ENCODE measurements around the gene NSA2.
A peak's percentile ranks its signal among the peaks of the same experiment; 100 is the strongest.

Gene NSA2

GRCh38 chr5:74761241-74761640 lies 5.8 kb upstream of the NSA2 start:
- TF ChIP-seq CTCF (IDR thresholded peaks at IDR 0.05; ENCODE audit: low read depth, low read length, missing control alignments): no peak
- no peak for DNase-seq (ENCODE audit: extremely low read depth, low read depth)
- no peak overlapping the region for H3K4me3 ChIP-seq (replicated peaks; ENCODE audit: low read depth, low read length)

GRCh38 chr5:74762599-74762998 lies 4.5 kb upstream of the NSA2 start:
- DNase-seq (ENCODE audit: extremely low read depth, low read depth): no peak
- no peak overlapping the region for H3K4me3 ChIP-seq (replicated peaks; ENCODE audit: low read depth, low read length)
- TF ChIP-seq CTCF (IDR thresholded peaks at IDR 0.05; ENCODE audit: low read depth, low read length, missing control alignments): no peak

GRCh38 chr5:74763504-74763903 lies 3.5 kb upstream of the NSA2 start:
- DNase-seq (ENCODE audit: extremely low read depth, low read depth): no peak
- TF ChIP-seq CTCF (IDR thresholded peaks at IDR 0.05; ENCODE audit: low read depth, low read length, missing control alignments): no peak
- H3K4me3 ChIP-seq (replicated peaks; ENCODE audit: low read depth, low read length): no peak overlapping the region

- no peak for TF ChIP-seq CTCF (IDR thresholded peaks at IDR 0.05; ENCODE audit: low read depth, low read length, missing control alignments)
- H3K4me3 ChIP-seq (replicated peaks; ENCODE audit: low read depth, low read length): peak overlapping the region; percentile 98
- no peak for DNase-seq (ENCODE audit: extremely low read depth, low read depth)
These were observed 1.8 kb upstream of the NSA2 start for GRCh38 chr5:74765201-74765600.

GRCh38 chr5:74765929-74766328 lies 1.1 kb upstream of the NSA2 start:
- H3K4me3 ChIP-seq (replicated peaks; ENCODE audit: low read depth, low read length): peak overlapping the region; percentile 98
- no peak for DNase-seq (ENCODE audit: extremely low read depth, low read depth)
- no peak for TF ChIP-seq CTCF (IDR thresholded peaks at IDR 0.05; ENCODE audit: low read depth, low read length, missing control alignments)

- TF ChIP-seq CTCF (IDR thresholded peaks at IDR 0.05; ENCODE audit: low read depth, low read length, missing control alignments): no peak
- H3K4me3 ChIP-seq (replicated peaks; ENCODE audit: low read depth, low read length): peak overlapping the region; percentile 98
- DNase-seq (ENCODE audit: extremely low read depth, low read depth): no peak
These were observed 616 bp upstream of the NSA2 start for GRCh38 chr5:74766418-74766848.

- DNase-seq (ENCODE audit: extremely low read depth, low read depth): no peak
- no peak for TF ChIP-seq CTCF (IDR thresholded peaks at IDR 0.05; ENCODE audit: low read depth, low read length, missing control alignments)
- peak overlapping the region; percentile 98 for H3K4me3 ChIP-seq (replicated peaks; ENCODE audit: low read depth, low read length)
These were observed 497 bp downstream of the NSA2 start for GRCh38 chr5:74767579-74767913.
